D721Med (cell line): ENCODE data around the gene IL17RA.

Experiments
- DNase-seq: peaks from one replicate; pipeline ENCODE4 v3.0.0; 2011; ENCODE audit warnings: low spot score; ENCODE audit not compliant: insufficient read length
- FAIRE-seq: peaks from 2 replicates; lab custom pipeline; 2011; peaks lifted over from hg19 to GRCh38; lab: Jason Lieb, UNC
- TF ChIP-seq, protein P1 (sequence below): IDR thresholded peaks from 2 replicates; pipeline ENCODE4 v1.5.1; 2012; ENCODE audit warnings: mild to moderate bottlenecking, control low read depth; ENCODE audit not compliant: insufficient read depth; ENCODE audit errors: missing control alignments

Gene IL17RA

DNA sequence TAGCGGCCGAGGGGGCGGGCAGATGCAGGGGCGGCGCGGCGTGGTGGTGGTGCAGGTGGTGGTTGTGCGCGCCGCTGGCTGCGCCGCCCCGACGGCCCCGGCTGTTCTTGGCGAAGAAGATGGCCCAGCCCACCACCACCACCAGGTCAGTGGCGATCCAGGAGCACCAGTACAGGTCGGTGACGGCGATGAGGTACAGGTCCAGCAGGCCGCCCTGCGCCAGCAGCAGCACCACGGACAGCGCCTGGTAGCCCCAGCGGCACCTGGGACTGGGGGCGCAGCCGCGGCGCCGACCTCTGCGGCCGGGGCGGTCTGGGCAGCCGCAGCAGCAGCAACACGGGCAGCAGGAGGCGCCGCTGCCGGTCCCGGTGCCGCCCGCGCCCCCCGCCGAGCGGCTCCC lies 35.5 kb downstream of the IL17RA start:
- FAIRE-seq (no peak), DNase-seq (no peak)
- TF ChIP-seq, protein P1, sequence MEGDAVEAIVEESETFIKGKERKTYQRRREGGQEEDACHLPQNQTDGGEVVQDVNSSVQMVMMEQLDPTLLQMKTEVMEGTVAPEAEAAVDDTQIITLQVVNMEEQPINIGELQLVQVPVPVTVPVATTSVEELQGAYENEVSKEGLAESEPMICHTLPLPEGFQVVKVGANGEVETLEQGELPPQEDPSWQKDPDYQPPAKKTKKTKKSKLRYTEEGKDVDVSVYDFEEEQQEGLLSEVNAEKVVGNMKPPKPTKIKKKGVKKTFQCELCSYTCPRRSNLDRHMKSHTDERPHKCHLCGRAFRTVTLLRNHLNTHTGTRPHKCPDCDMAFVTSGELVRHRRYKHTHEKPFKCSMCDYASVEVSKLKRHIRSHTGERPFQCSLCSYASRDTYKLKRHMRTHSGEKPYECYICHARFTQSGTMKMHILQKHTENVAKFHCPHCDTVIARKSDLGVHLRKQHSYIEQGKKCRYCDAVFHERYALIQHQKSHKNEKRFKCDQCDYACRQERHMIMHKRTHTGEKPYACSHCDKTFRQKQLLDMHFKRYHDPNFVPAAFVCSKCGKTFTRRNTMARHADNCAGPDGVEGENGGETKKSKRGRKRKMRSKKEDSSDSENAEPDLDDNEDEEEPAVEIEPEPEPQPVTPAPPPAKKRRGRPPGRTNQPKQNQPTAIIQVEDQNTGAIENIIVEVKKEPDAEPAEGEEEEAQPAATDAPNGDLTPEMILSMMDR = no peak

DNA sequence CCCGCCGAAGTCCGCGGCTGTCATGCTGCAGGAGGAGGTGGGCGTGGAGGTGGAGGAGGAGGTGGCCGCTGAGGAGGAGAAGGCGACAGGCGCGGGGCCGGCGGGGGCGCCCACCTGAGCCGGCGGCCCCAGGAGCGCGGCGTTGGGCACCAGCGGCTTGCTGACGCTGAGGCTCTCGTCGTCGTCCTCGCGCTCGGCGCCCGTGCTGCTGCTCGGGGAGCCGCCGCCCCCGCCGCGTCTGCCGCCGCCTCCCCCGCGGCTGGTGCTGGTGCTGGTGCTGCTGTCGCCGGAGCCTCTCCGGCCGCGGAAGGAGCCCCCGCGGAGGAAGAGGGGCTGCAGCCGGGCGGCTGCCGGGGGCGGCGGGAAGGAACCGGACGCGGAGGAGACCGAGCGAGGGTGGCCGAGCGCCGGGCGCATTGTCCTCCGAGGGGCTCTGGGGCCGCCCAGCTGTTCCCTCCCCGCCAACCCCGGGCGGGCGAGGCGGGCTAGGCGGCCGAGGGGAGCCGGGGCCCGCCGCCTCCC lies 36.0 kb downstream of the IL17RA start:
- no peak for FAIRE-seq
- TF ChIP-seq, protein P1 = no peak
- DNase-seq = no peak

DNA sequence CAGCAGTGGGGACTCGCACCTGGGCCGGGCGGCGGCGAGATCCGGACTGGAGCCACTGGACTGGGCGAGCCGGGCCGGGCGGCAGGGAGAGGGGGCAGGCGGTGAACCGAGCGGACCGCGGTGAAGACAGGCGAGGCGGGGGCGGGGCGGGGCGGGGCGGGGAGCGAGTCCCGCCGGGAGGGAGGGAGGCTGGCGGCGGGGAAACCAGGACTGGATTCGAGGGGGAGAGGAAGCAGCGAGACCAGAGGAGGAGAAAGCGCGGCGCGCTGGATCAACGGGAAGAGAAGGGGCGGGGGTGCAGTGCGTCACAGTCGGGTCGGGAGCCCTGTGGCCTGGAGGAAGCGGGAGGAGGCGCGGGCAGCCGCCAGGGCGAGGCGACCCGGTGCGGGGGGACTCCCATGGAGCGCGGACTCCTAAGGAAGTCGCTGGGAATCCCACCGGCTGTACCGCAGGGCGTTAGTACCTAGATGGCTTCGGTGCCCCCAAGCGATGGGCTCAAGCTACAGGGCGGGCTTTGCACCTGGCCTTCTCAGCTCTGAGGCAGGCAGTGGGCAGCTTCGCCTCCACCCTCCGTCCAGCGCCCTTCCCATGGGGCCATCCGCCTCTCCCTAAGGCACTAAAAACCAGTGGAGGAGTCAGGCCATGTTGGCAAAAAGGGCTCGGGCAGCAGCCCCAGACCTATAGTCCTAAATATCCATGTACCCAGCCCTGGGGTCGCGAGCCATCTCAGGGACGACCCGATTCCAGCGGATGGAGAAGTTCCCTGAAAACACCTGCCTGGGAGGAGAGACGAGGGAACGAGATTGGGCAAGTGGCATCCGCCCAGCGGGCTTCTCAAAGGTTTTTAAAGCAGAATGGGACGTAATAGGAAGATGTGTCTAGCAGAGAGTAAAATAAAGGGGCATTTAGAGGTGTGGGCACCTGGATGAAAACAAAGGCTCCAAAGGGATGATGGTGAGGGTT lies 36.7 kb downstream of the IL17RA start, which contains the start of gene TMEM121B:
TMEM121B (minus strand) TSS at position 128 of the 963 bp plus-strand sequence. CDS start 233 bp downstream, outside the sequence.
- DNase-seq (peak; percentile 84), FAIRE-seq (no peak)
- TF ChIP-seq, protein P1 = no peak

DNA sequence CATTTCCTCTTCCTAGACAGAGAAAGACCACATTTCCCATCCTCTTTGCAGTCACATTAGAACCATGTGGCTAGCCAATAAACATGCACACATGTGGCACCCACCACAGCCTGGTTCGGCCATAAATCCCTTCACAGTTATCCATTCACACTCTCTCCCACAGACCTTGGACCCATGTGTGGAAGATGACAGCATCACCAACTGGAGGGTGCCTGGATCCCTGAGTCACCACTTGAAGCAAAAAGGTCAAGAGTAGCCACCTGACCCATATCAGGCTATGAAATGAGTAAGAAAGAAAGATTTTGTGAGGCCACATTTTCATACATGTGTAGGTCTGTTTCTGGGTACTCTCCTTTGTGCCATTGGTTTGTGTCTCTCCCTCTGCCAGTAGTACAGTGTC lies 45.4 kb downstream of the IL17RA start:
- FAIRE-seq (no peak), DNase-seq (no peak)
- TF ChIP-seq, protein P1 = no peak

DNA sequence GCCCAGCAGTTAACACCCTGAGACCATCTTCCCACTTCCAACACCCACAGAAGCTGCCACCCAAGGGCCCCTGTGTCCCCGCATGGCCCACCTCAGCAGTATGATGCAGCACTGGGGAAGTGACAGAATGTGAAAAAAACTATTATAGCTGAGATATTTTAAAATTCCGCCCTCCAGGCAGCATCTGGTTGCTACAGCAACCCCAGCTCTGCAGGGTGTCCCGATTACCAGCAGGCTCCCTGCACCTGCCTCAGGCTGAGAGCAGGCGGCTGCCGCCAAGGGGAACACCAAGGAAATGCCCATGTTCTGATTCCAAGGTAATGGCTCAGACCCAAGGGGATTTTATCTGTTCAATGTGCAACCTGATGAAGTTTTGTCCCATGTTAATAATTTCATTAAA lies 46.9 kb downstream of the IL17RA start:
- FAIRE-seq = no peak
- TF ChIP-seq, protein P1 = no peak
- DNase-seq = no peak

DNA sequence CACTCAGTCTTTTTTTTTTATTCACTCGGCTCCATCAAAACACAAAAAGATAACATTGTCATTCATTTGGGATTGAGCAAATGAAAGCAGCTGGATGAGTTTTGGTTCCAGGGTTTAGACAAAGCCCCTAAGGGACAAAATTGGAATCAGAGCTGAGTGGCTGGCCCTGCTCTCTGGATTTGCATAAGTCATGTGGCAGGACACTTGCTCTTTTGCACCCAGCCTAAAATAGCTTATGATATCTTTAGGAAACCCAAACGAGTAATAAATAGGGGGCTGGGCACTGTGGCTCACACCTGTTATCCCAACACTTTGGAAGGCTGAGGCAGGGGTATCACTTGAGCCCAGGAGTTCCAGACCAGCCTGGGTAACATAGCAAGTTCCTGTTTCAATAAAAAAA lies 47.3 kb downstream of the IL17RA start:
- TF ChIP-seq, protein P1 = no peak
- DNase-seq = no peak

DNA sequence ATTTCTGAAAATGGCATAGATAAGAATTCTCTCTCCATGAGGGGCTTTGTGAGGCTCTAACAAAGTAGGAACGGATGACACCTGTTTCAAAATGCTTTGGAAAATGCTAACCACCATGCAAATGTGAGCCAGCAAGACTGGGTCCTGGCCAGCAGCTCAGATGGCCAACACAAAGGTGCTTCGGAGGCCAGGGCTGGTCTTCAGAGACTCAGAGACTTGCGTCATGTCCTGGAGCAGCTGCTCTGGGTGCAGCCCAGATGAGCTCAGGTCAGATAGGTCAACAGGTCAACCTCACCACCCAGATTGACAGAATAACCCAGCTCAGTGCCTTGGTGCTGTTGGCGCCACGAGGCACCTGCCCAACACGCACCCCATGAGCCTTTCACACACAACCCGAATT lies 48.3 kb downstream of the IL17RA start:
- FAIRE-seq (no peak), DNase-seq (no peak)
- TF ChIP-seq, protein P1 = no peak

More for the DNA sequence above, 47.3 kb downstream of the IL17RA start:
- FAIRE-seq = no peak
